GM12865 (cell line): ENCODE results near the gene TBC1D10A.

Source experiments
- DNase-seq: peaks from one replicate; pipeline ENCODE4 v3.0.0; 2010; ENCODE audit warnings: low read depth
- H3K4me3 ChIP-seq: 2 replicates; pipeline ENCODE4 v1.5.1; 2011; ENCODE audit warnings: mild to moderate bottlenecking, low read depth, low read length, control low read depth
- TF ChIP-seq, protein P1 (sequence below): IDR thresholded peaks from 2 replicates; pipeline ENCODE4 v1.5.1; 2011; ENCODE audit warnings: low read length, control low read depth, low read depth, inconsistent platforms; ENCODE audit not compliant: insufficient read depth; ENCODE audit errors: missing control alignments

Gene TBC1D10A

GRCh38 chr22:30287648-30288418, 38.9 kb downstream of the TBC1D10A start:
- H3K4me3 ChIP-seq, result no peak overlapping the region
- TF ChIP-seq, protein P1, sequence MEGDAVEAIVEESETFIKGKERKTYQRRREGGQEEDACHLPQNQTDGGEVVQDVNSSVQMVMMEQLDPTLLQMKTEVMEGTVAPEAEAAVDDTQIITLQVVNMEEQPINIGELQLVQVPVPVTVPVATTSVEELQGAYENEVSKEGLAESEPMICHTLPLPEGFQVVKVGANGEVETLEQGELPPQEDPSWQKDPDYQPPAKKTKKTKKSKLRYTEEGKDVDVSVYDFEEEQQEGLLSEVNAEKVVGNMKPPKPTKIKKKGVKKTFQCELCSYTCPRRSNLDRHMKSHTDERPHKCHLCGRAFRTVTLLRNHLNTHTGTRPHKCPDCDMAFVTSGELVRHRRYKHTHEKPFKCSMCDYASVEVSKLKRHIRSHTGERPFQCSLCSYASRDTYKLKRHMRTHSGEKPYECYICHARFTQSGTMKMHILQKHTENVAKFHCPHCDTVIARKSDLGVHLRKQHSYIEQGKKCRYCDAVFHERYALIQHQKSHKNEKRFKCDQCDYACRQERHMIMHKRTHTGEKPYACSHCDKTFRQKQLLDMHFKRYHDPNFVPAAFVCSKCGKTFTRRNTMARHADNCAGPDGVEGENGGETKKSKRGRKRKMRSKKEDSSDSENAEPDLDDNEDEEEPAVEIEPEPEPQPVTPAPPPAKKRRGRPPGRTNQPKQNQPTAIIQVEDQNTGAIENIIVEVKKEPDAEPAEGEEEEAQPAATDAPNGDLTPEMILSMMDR, result peak; percentile 89

GRCh38 chr22:30286813-30287647, 39.7 kb downstream of the TBC1D10A start:
- H3K4me3 ChIP-seq, result no peak overlapping the region
- DNase-seq, result peak; percentile 81
- TF ChIP-seq, protein P1, result peak; percentile 95

More at GRCh38 chr22:30287648-30288418, 38.9 kb downstream of the TBC1D10A start:
- peak; percentile 91 for DNase-seq

DNA sequence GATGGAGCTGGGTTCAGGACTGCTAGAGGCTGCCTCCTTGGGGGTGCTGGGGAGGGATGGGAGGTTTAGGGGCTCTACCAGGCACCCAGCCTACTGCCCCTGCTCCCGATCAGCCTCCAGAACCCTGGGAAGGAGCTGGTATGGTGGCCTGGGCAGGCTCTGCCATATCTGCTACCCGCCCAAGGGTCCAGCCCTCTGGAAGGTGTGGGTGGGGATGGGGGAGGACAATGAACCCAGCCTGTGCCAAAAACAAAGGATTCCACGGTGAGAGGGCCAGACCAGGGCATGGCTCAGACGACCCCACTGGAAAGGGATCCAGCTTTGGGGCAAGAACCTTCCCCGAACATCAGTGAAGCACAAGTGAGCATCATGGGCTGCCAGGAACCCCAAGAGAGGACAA, 40.4 kb downstream of the TBC1D10A start:
- DNase-seq, result no peak
- no peak overlapping the region for H3K4me3 ChIP-seq
- TF ChIP-seq, protein P1, result no peak

- no peak overlapping the region for H3K4me3 ChIP-seq
- TF ChIP-seq, protein P1, result no peak
- DNase-seq, result no peak
Measured at GRCh38 chr22:30285846-30286200, 40.9 kb downstream of the TBC1D10A start.

DNA sequence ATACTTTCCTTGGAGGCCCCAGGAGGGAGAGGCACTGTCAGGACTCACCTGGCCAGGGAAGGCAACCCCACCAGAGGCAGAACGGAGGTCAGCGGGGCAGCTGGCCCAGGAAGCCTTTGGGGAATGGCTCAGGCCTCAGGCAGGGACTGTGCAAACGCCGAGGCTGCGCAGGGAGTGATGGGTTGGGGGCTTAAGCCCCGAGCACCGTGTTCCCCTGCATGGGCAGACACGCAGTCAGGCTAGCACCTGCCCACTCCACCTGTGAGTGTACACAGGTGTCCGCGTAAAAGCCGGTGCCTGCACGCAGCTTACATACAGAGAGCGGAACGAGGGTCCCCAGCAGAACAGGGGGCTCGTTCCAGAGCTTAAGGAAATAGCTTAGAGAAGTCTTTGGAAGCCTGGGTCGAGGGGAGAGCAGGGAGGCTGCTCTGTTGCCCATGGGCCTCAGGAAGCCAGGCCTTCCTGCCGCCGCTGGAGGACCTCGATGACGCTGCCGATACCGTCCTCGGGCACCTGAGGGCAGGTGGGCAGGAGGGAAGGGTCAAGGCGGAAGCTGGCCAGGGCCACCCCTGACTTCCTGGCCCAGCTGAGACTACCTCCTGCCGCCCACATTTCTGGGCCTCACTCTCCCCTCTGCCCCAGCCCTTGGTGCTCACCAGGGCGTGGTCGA, 41.4 kb downstream of the TBC1D10A start:
- no peak overlapping the region for H3K4me3 ChIP-seq
- DNase-seq, result no peak
- TF ChIP-seq, protein P1, result no peak

DNA sequence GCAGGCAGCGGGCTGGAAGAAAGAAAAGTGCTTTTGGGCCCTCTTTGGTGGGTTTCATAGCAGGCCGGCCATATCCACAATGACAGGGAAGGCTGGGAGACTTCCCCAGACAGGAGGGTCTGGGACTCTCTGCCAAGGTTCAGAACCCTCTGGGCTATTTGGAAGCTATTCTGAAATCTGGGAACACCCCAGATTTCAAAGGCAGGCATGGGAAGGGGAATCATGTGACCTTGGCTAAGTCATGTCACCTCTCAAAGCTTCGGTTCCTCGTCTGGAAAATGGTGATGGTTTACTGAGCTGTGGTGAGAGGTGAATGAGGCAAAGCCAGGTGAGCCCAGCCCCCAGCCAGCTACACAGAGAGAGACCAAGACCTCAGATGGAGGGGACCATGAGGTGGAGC, 42.1 kb downstream of the TBC1D10A start:
- DNase-seq, result no peak
- H3K4me3 ChIP-seq, result no peak overlapping the region
- TF ChIP-seq, protein P1, result no peak
